ENCODE results near the gene ZNF385A.

- no peak for TF ChIP-seq CREB1 (IDR thresholded peaks at IDR 0.05; ENCODE audit: low read depth)
- TF ChIP-seq REST (IDR thresholded peaks at IDR 0.05; ENCODE audit: low read depth) = no peak
- no peak for TF ChIP-seq YY1 (IDR thresholded peaks at IDR 0.05; ENCODE audit: low read depth)
- TF ChIP-seq EP300 (IDR thresholded peaks at IDR 0.05; ENCODE audit: borderline replicate concordance) = no peak
- no peak for TF ChIP-seq MAX (IDR thresholded peaks at IDR 0.05)
- TF ChIP-seq USF1 (IDR thresholded peaks at IDR 0.05) = no peak
- no peak for TF ChIP-seq ZBTB7A (IDR thresholded peaks at IDR 0.05; ENCODE audit: low read depth)
- no peak for TF ChIP-seq RAD21 (IDR thresholded peaks at IDR 0.05; ENCODE audit: low read depth)
- TF ChIP-seq TEAD4 (IDR thresholded peaks at IDR 0.05) = no peak
- TF ChIP-seq TAF1 (IDR thresholded peaks at IDR 0.05; ENCODE audit: low read depth) = no peak
- no peak for TF ChIP-seq NFIC (IDR thresholded peaks at IDR 0.05)
- TF ChIP-seq FOXM1 (IDR thresholded peaks at IDR 0.05; ENCODE audit: borderline replicate concordance, low read depth) = no peak
- TF ChIP-seq TCF12 (IDR thresholded peaks at IDR 0.05; ENCODE audit: low read depth) = no peak
Observed at GRCh38 chr12:54330442-54330841, 54.1 kb downstream of the ZNF385A start.

Measured in Ishikawa (cell line).